HepG2 (cell line): ENCODE results near the gene FBXO11. TPM values are rescaled to one million over a fixed set of nuclear protein-coding genes. Genes with fewer than 3 reads are reported as not detected.

Experiments
- AKAP8 ChIP-seq: sonication (generic); formaldehyde crosslinking; IDR thresholded peaks from 2 replicates; pipeline ENCODE4 v1.5.1; 2020; ENCODE audit warnings: mild to moderate bottlenecking, missing genetic modification reagents
- CHD4 ChIP-seq: fragments of 200-600 bp; sonication (generic); IDR thresholded peaks from 2 replicates; pipeline ENCODE4 v1.7.0; 2017; ENCODE audit warnings: mild to moderate bottlenecking, low read length, borderline replicate concordance
- FIP1L1 ChIP-seq: fragments of 200-400 bp; formaldehyde crosslinking; IDR thresholded peaks from 2 replicates; pipeline ENCODE4 v1.6.1; 2018; ENCODE audit warnings: low read depth, mild to moderate bottlenecking, low read length, moderate library complexity, borderline replicate concordance; ENCODE audit not compliant: insufficient read depth
- GATA4 ChIP-seq: sonication (generic); IDR thresholded peaks from 2 replicates; pipeline ENCODE4 v1.6.1; 2016; ENCODE audit warnings: antibody characterized with exemption, low read depth, borderline replicate concordance
- KDM1A ChIP-seq: IDR thresholded peaks from 2 replicates; pipeline ENCODE4 v1.6.1; 2016; ENCODE audit warnings: missing compliant biosample characterization
- KDM5B ChIP-seq: sonication (generic); formaldehyde crosslinking; IDR thresholded peaks from 2 replicates; pipeline ENCODE4 v1.4.0; 2020; ENCODE audit warnings: missing genetic modification reagents, mild to moderate bottlenecking, borderline replicate concordance
- NCOA1 ChIP-seq: sonication (generic); formaldehyde crosslinking; IDR thresholded peaks from 2 replicates; pipeline ENCODE4 v1.9.0; 2021; ENCODE audit warnings: missing genetic modification reagents
- NFIC ChIP-seq: IDR thresholded peaks from 2 replicates; pipeline ENCODE4 v1.6.1; 2012; ENCODE audit warnings: mild to moderate bottlenecking, low read length, inconsistent platforms
- NFKB2 ChIP-seq: sonication (generic); formaldehyde crosslinking; IDR thresholded peaks from 2 replicates; pipeline ENCODE4 v1.4.0; 2020; ENCODE audit warnings: missing genetic modification reagents, borderline replicate concordance
- PHF21A ChIP-seq: sonication (generic); formaldehyde crosslinking; IDR thresholded peaks from 2 replicates; pipeline ENCODE4 v1.5.0; 2020; ENCODE audit warnings: mild to moderate bottlenecking, missing genetic modification reagents
- TBX3 ChIP-seq: fragments of 450-650 bp; IDR thresholded peaks from 2 replicates; pipeline ENCODE4 v1.6.1; 2017; ENCODE audit warnings: antibody characterized with exemption, mild to moderate bottlenecking, inconsistent platforms, borderline replicate concordance
- ZBTB7B ChIP-seq: sonication (generic); formaldehyde crosslinking; IDR thresholded peaks from 2 replicates; pipeline ENCODE4 v1.4.0; 2020; ENCODE audit warnings: missing genetic modification reagents
- ZNF235 ChIP-seq: sonication (generic); formaldehyde crosslinking; IDR thresholded peaks from 2 replicates; pipeline ENCODE4 v1.8.1; 2023; ENCODE audit warnings: mild to moderate bottlenecking, missing genetic modification reagents, borderline replicate concordance
- ZNF263 ChIP-seq: sonication (generic); formaldehyde crosslinking; IDR thresholded peaks from 2 replicates; pipeline ENCODE4 v1.4.0; 2020; ENCODE audit warnings: missing genetic modification reagents
- ZNF280D ChIP-seq: sonication (generic); formaldehyde crosslinking; IDR thresholded peaks from 2 replicates; pipeline ENCODE4 v1.5.1; 2020; ENCODE audit warnings: mild to moderate bottlenecking, missing genetic modification reagents
- ZNF333 ChIP-seq: sonication (generic); formaldehyde crosslinking; IDR thresholded peaks from 2 replicates; pipeline ENCODE4 v1.4.0; 2020; ENCODE audit warnings: mild to moderate bottlenecking, missing genetic modification reagents, borderline replicate concordance
- ZNF598 ChIP-seq: sonication (generic); formaldehyde crosslinking; IDR thresholded peaks from 2 replicates; pipeline ENCODE4 v1.5.1; 2020; ENCODE audit warnings: mild to moderate bottlenecking, missing genetic modification reagents, borderline replicate concordance
- ZNF879 ChIP-seq: sonication (generic); formaldehyde crosslinking; IDR thresholded peaks from 2 replicates; pipeline ENCODE4 v1.8.1; 2023; ENCODE audit warnings: missing genetic modification reagents
- polyA plus RNA-seq, 8 experiments: library from polyadenylated mRNA; depleted of rRNA in 3 of 8; stranded (reverse) in 7 of 8; unstranded in 1 of 8; fragments of >200 nt; fragmentation: Illumina TruSeq in 4 of 8; extraction: Trizol in 4 of 8; gene quantifications; 2 replicates each; pipeline versions ENCODE4 v1.2.1 to v1.2.3, GENCODE V29; 2011 to 2016; ENCODE audit warnings: low read depth in 4 of 8, missing spikeins in 1 of 8, mixed read lengths in 1 of 8; ENCODE audit not compliant: insufficient read depth in 1 of 8
- total RNA-seq, 5 experiments: library from RNA; depleted of rRNA; stranded (reverse); fragments of >200 nt; fragmentation: Illumina TruSeq; extraction: Trizol; gene quantifications; 2 replicates each; pipeline ENCODE4 v1.2.3, GENCODE V29; 2016; ENCODE audit warnings: low read depth in 1 of 5
- TF ChIP-seq, protein P1 (sequence below): sonication (generic); formaldehyde crosslinking; IDR thresholded peaks from 2 replicates; pipeline ENCODE4 v1.4.0; 2020; ENCODE audit warnings: missing genetic modification reagents, mild to moderate bottlenecking, borderline replicate concordance
- TF ChIP-seq, protein P2 (sequence below): sonication (generic); formaldehyde crosslinking; conservative IDR thresholded peaks from 2 replicates; pipeline ENCODE4 v1.4.0; 2020; ENCODE audit warnings: missing genetic modification reagents

The FBXO11 gene
- total and polyA plus RNA-seq, 2 of the 13 experiments (the other 11 are each of a cell fraction or from before 2014, with no cell fraction given), result 27.9 to 47.6 TPM

GRCh38 chr2:47767880-47768609, 138.3 kb downstream of the FBXO11 start (continued):
- peak; percentile 61; the same call in 1 of the 2 replicates for TF ChIP-seq ZNF280D (CRISPR knock-in tag)
- peak; percentile 25; the same call in 1 of the 2 replicates for TF ChIP-seq ZNF263 (CRISPR knock-in tag)
- no peak for TF ChIP-seq CHD4
- TF ChIP-seq NFKB2 (CRISPR knock-in tag), result peak; percentile 69; the same call in 1 of the 2 replicates
- TF ChIP-seq FIP1L1, result no peak
- no peak for TF ChIP-seq KDM1A (CRISPR knock-in tag)
- TF ChIP-seq, protein P1, sequence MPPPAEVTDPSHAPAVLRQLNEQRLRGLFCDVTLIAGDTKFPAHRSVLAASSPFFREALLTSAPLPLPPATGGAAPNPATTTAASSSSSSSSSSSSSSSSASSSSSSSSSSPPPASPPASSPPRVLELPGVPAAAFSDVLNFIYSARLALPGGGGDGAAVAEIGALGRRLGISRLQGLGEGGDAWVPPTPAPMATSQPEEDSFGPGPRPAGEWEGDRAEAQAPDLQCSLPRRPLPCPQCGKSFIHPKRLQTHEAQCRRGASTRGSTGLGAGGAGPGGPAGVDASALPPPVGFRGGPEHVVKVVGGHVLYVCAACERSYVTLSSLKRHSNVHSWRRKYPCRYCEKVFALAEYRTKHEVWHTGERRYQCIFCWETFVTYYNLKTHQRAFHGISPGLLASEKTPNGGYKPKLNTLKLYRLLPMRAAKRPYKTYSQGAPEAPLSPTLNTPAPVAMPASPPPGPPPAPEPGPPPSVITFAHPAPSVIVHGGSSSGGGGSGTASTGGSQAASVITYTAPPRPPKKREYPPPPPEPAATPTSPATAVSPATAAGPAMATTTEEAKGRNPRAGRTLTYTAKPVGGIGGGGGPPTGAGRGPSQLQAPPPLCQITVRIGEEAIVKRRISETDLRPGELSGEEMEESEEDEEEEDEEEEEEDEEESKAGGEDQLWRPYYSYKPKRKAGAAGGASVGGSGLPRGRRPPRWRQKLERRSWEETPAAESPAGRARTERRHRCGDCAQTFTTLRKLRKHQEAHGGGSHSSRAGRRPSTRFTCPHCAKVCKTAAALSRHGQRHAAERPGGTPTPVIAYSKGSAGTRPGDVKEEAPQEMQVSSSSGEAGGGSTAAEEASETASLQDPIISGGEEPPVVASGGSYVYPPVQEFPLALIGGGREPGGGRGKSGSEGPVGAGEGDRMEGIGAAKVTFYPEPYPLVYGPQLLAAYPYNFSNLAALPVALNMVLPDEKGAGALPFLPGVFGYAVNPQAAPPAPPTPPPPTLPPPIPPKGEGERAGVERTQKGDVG (CRISPR knock-in tag), result no peak
- TF ChIP-seq ZBTB7B (CRISPR knock-in tag), result peak; percentile 79
- peak; percentile 57; the same call in 1 of the 2 replicates for TF ChIP-seq KDM5B (CRISPR knock-in tag)
- no peak for TF ChIP-seq GATA4
- no peak for TF ChIP-seq NCOA1 (CRISPR knock-in tag)
- TF ChIP-seq AKAP8 (CRISPR knock-in tag), result 0 out of 2 replicates have a peak, but pooled peaks have one; percentile 30
- no peak for TF ChIP-seq ZNF879 (CRISPR knock-in tag)
- TF ChIP-seq, protein P2, sequence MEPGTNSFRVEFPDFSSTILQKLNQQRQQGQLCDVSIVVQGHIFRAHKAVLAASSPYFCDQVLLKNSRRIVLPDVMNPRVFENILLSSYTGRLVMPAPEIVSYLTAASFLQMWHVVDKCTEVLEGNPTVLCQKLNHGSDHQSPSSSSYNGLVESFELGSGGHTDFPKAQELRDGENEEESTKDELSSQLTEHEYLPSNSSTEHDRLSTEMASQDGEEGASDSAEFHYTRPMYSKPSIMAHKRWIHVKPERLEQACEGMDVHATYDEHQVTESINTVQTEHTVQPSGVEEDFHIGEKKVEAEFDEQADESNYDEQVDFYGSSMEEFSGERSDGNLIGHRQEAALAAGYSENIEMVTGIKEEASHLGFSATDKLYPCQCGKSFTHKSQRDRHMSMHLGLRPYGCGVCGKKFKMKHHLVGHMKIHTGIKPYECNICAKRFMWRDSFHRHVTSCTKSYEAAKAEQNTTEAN (CRISPR knock-in tag), result no peak
- no peak for TF ChIP-seq TBX3
- no peak for TF ChIP-seq ZNF235
- TF ChIP-seq PHF21A (CRISPR knock-in tag), result 0 out of 2 replicates have a peak, but pooled peaks have one; percentile 29
- TF ChIP-seq ZNF598 (CRISPR knock-in tag), result peak; percentile 92; the same call in 1 of the 2 replicates
- TF ChIP-seq ZNF333 (CRISPR knock-in tag), result no peak
- TF ChIP-seq NFIC, result no peak
